Measurements from ENCODE around the gene LSAMP.

LSAMP gene

GRCh38 chr3:116440196-116440595 is 5.1 kb downstream of the LSAMP start:
- TF ChIP-seq CTCF (conservative IDR thresholded peaks at IDR 0.05; ENCODE audit: control insufficient read depth, insufficient read depth, low read depth, low read length), result no peak
- no peak overlapping the region for H3K4me3 ChIP-seq (ENCODE audit: control insufficient read depth, low read depth, low read length)
- peak; percentile 89 for DNase-seq (ENCODE audit: low read depth)

DNA sequence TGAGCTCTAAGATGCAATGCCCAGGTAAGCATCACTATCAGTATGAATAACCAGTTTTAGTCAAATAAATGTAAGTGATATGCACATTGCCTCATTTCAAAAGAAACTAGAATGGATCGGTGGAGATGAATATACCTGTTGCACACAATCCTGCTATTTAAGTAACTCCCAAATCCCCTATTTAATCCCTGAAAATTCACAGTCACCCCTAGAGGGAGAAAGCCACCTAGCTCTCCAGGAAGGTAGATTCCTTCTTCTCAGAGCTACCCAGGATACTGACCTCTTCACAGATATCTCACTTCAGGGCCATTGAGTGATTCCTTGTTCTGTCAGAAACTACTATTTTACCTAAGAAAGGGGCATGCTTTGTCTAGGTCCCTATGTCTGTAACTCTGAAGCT is 11.7 kb downstream of the LSAMP start:
- TF ChIP-seq CTCF (conservative IDR thresholded peaks at IDR 0.05; ENCODE audit: control insufficient read depth, insufficient read depth, low read depth, low read length), result no peak
- H3K4me3 ChIP-seq (ENCODE audit: control insufficient read depth, low read depth, low read length), result no peak overlapping the region
- no peak for DNase-seq (ENCODE audit: low read depth)

GRCh38 chr3:116432795-116433194 is 12.5 kb downstream of the LSAMP start:
- no peak for DNase-seq (ENCODE audit: low read depth)
- H3K4me3 ChIP-seq (ENCODE audit: control insufficient read depth, low read depth, low read length), result no peak overlapping the region
- TF ChIP-seq CTCF (conservative IDR thresholded peaks at IDR 0.05; ENCODE audit: control insufficient read depth, insufficient read depth, low read depth, low read length), result no peak

GRCh38 chr3:116429479-116430269 is 15.6 kb downstream of the LSAMP start:
- no peak for TF ChIP-seq CTCF (conservative IDR thresholded peaks at IDR 0.05; ENCODE audit: control insufficient read depth, insufficient read depth, low read depth, low read length)
- DNase-seq (ENCODE audit: low read depth), result no peak
- no peak overlapping the region for H3K4me3 ChIP-seq (ENCODE audit: control insufficient read depth, low read depth, low read length)

- H3K4me3 ChIP-seq (ENCODE audit: control insufficient read depth, low read depth, low read length), result no peak overlapping the region
- TF ChIP-seq CTCF (conservative IDR thresholded peaks at IDR 0.05; ENCODE audit: control insufficient read depth, insufficient read depth, low read depth, low read length), result no peak
- DNase-seq (ENCODE audit: low read depth), result no peak
Observed at GRCh38 chr3:116426036-116426435, 19.3 kb downstream of the LSAMP start.

DNA sequence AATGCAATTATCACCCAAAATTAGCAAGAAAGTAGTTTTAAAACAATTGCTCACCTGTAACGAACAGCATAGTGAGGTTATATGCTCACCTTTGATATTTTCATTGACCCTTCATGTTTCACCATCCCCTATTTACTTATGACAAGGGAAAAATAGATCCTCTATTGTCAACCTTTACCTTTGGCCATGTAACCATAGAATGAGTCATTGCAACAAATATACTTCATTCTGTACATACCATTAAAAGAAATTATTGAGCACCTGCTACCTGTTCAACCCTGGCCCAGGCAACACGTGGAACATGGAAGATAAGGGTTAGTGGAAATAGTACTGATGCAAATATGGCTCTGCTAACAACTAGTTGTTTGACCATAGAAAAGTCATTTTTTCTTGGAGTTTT is 20.2 kb downstream of the LSAMP start:
- H3K4me3 ChIP-seq (ENCODE audit: control insufficient read depth, low read depth, low read length), result no peak overlapping the region
- no peak for TF ChIP-seq CTCF (conservative IDR thresholded peaks at IDR 0.05; ENCODE audit: control insufficient read depth, insufficient read depth, low read depth, low read length)
- no peak for DNase-seq (ENCODE audit: low read depth)
